ENCODE measurements around the gene PAX5. TPM values are rescaled to one million over a fixed set of nuclear protein-coding genes. Genes with fewer than 3 reads are reported as not detected.

The PAX5 gene
- total RNA-seq, 1 experiment from 2014 or later, result 0.39 TPM

DNA sequence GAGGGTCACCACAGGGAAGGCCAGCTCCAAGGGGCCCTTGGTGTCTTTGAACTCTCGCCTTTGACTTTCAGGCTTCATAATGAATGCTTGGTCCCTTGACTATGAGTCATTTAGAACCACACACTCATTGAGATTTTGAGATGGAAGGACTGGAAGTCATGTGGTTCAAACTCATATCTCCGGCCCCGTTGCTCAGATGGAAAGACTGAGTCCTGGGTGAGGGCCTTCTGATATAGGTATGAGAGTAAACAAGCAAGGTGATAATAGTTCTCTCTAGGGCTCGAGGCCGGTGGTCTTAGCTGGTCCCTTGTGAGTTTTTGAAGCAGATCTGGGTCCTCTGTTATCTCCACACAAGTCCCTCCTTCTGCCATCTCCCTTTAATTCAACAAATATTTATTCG lies 210.6 kb downstream of the PAX5 start:
- no peaks in the 10 kb centered on the region for H3K9me3 ChIP-seq (ENCODE audit: control insufficient read depth, low read depth, low read length)
- no peak for DNase-seq
- Mint-ChIP-seq H3K27me3 (ENCODE audit: low read depth) (peaks cover 11% of the 10 kb centered on the region), H3K27ac (no peak overlapping the region), H3K4me3 (no peak overlapping the region), H3K4me1 (peaks cover 23 to 36% of the 10 kb centered on the region in 2 experiments), H3K9me3 (no peaks in the 10 kb centered on the region; a peak in 1 of 5 replicates), H3K36me3 (ENCODE audit: insufficient read depth in 1 of 3, low read depth in 3 of 3) (no peaks in the 10 kb centered on the region)
- TF ChIP-seq, protein P1, sequence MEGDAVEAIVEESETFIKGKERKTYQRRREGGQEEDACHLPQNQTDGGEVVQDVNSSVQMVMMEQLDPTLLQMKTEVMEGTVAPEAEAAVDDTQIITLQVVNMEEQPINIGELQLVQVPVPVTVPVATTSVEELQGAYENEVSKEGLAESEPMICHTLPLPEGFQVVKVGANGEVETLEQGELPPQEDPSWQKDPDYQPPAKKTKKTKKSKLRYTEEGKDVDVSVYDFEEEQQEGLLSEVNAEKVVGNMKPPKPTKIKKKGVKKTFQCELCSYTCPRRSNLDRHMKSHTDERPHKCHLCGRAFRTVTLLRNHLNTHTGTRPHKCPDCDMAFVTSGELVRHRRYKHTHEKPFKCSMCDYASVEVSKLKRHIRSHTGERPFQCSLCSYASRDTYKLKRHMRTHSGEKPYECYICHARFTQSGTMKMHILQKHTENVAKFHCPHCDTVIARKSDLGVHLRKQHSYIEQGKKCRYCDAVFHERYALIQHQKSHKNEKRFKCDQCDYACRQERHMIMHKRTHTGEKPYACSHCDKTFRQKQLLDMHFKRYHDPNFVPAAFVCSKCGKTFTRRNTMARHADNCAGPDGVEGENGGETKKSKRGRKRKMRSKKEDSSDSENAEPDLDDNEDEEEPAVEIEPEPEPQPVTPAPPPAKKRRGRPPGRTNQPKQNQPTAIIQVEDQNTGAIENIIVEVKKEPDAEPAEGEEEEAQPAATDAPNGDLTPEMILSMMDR (conservative IDR thresholded peaks at IDR 0.05), result no peak
- no peak overlapping the region for H4K91ac ChIP-seq (ENCODE audit: insufficient read length, low read depth, low read length)
- no peak overlapping the region for H3K4ac ChIP-seq (ENCODE audit: low read depth, low read length)
- H2BK20ac ChIP-seq (ENCODE audit: low read depth, low read length, poor library complexity, severe bottlenecking), result no peak overlapping the region
- no peak overlapping the region for H2BK120ac ChIP-seq (ENCODE audit: low read depth, low read length, poor library complexity, severe bottlenecking)
- no peak overlapping the region for H2BK5ac ChIP-seq (ENCODE audit: insufficient read length, low read length)
- H2BK12ac ChIP-seq (ENCODE audit: insufficient read length, low read depth, low read length), result no peak overlapping the region
- no peak overlapping the region for H4K5ac ChIP-seq (ENCODE audit: insufficient read length, low read depth, low read length)
- H3K79me1 ChIP-seq (ENCODE audit: insufficient read depth, low read depth, low read length, poor library complexity, severe bottlenecking), result no peaks in the 10 kb centered on the region
- H3K4me2 ChIP-seq (ENCODE audit: insufficient read depth, insufficient read length, low read length), result no peak overlapping the region
- WGBS (ENCODE audit: extremely low coverage, insufficient read length, low lambda C conversion rate), result no CpG with 5 or more reads among the region's 6 CpGs
- peaks cover 3% of the 10 kb centered on the region for H3K23me2 ChIP-seq (ENCODE audit: insufficient read length, low read depth, low read length, poor library complexity, severe bottlenecking)
- no peak overlapping the region for H3K9ac ChIP-seq (ENCODE audit: extremely low read depth, insufficient read length, low read length)
- H3K4me1 ChIP-seq (ENCODE audit: insufficient read depth, low read length), result peaks cover 3% of the 10 kb centered on the region; the same call in 1 of the 2 replicates
- H2BK15ac ChIP-seq (ENCODE audit: low read depth, low read length), result no peak overlapping the region
- H3K18ac ChIP-seq (ENCODE audit: insufficient read length, low read depth, low read length), result no peak overlapping the region
- no peak overlapping the region for H3K27ac ChIP-seq (ENCODE audit: insufficient read length, low read depth, low read length)
- no peak overlapping the region for H3K23ac ChIP-seq (ENCODE audit: insufficient read length, low read depth, low read length)
- no peaks in the 10 kb centered on the region for H3K79me2 ChIP-seq (ENCODE audit: insufficient read depth, low read length)
- no peak overlapping the region for H3K14ac ChIP-seq (ENCODE audit: insufficient read depth, low read length)
- H4K20me1 ChIP-seq (ENCODE audit: control insufficient read depth, insufficient read depth, insufficient read length), result no peaks in the 10 kb centered on the region
- H3K27me3 ChIP-seq (ENCODE audit: insufficient read depth, low read length), result no peaks in the 10 kb centered on the region
- H2AFZ ChIP-seq (ENCODE audit: low read length), result no peak overlapping the region
- H2AK5ac ChIP-seq (ENCODE audit: insufficient read length, low read length), result no peak overlapping the region
- no peak overlapping the region for H3K56ac ChIP-seq (ENCODE audit: insufficient read length, low read depth, low read length)
- H3T11ph ChIP-seq (ENCODE audit: low read length), result no peak overlapping the region
- no peak overlapping the region for H4K8ac ChIP-seq (replicated peaks; ENCODE audit: insufficient read length, low read depth, low read length)
